CD4-positive, alpha-beta memory T cell (primary cell): Measurements from ENCODE around the gene FAM174B. TPM values are rescaled to one million over a fixed set of nuclear protein-coding genes. Genes with fewer than 3 reads are reported as not detected.
"Not testable (repeated sequence)": the region's sequence is repeated elsewhere in the genome, so short reads cannot be mapped to it uniquely, and the experiment has no call there.

Source experiments
- CTCF ChIA-PET: fragments of 350-600 bp; sonication (Branson Sonifier 250); formaldehyde crosslinking; loops from one replicate; lab custom pipeline; 2021; ENCODE audit warnings: inconsistent platforms; ENCODE audit not compliant: partially characterized antibody; lab: Charles Lee
- POLR2A ChIA-PET: fragments of 350-600 bp; sonication (Branson Sonifier 250); formaldehyde crosslinking; loops from one replicate; lab custom pipeline; 2021; ENCODE audit not compliant: partially characterized antibody; lab: Charles Lee
- DNase-seq, 5 donors: peaks; one replicate each; pipeline versions ENCODE4 v3.0.0 to v3.0.0-alpha.2; 2020 to 2022; ENCODE audit warnings: mixed read lengths in 1 of 5
- H3K27ac ChIP-seq: one replicate; pipeline ENCODE4 v1.7.0; 2013; ENCODE audit warnings: low read depth, low read length
- H3K27me3 ChIP-seq: 2 replicates; pipeline ENCODE4 v1.7.0; 2013; ENCODE audit warnings: mild to moderate bottlenecking, low read length, moderate library complexity; ENCODE audit not compliant: insufficient read depth
- H3K36me3 ChIP-seq: 2 replicates; pipeline ENCODE4 v1.7.0; 2013; ENCODE audit warnings: mild to moderate bottlenecking, low read length, moderate library complexity; ENCODE audit not compliant: insufficient read depth
- H3K4me1 ChIP-seq: 2 replicates; pipeline ENCODE4 v1.7.0; 2013; ENCODE audit warnings: mild to moderate bottlenecking, low read length, moderate library complexity; ENCODE audit not compliant: insufficient read depth
- H3K4me3 ChIP-seq, 2 donors: one replicate each; pipeline ENCODE4 v1.7.0; 2013; ENCODE audit warnings: low read length in 2 of 2, mild to moderate bottlenecking in 1 of 2
- H3K9me3 ChIP-seq, 2 donors: one replicate each; pipeline ENCODE4 v1.7.0; 2013; ENCODE audit warnings: low read length in 2 of 2, control low read depth in 1 of 2; ENCODE audit not compliant: control insufficient read depth in 1 of 2
- H3K27ac Mint-ChIP-seq, 7 donors: one replicate each; pipeline ENCODE4 v1.8.0; 2020 to 2021; ENCODE audit warnings: mixed read lengths in 7 of 7, mild to moderate bottlenecking in 6 of 7, inconsistent platforms in 3 of 7, moderate library complexity in 3 of 7
- H3K27me3 Mint-ChIP-seq, 2 donors: one replicate each; pipeline ENCODE4 v1.8.0; 2020 to 2021; ENCODE audit warnings: mixed read lengths in 2 of 2
- H3K36me3 Mint-ChIP-seq, 2 donors: one replicate each; pipeline ENCODE4 v1.8.0; 2020 to 2021; ENCODE audit warnings: mixed read lengths in 2 of 2, inconsistent platforms in 1 of 2, mild to moderate bottlenecking in 1 of 2
- H3K4me1 Mint-ChIP-seq, 4 donors: one replicate each; pipeline ENCODE4 v1.8.0; 2020 to 2021; ENCODE audit warnings: mixed read lengths in 4 of 4, mild to moderate bottlenecking in 1 of 4
- H3K4me3 Mint-ChIP-seq, 8 donors: one replicate each; pipeline ENCODE4 v1.8.0; 2020 to 2021; ENCODE audit warnings: mixed read lengths in 8 of 8, mild to moderate bottlenecking in 7 of 8, moderate library complexity in 6 of 8, inconsistent platforms in 3 of 8
- H3K9me3 Mint-ChIP-seq, 8 donors: one replicate each; pipeline ENCODE4 v1.8.0; 2020 to 2021; ENCODE audit warnings: mixed read lengths in 8 of 8, mild to moderate bottlenecking in 5 of 8, inconsistent platforms in 3 of 8, moderate library complexity in 1 of 8
- intact Hi-C: fragments of 100-400 bp; cut with micrococcal nuclease; formaldehyde crosslinking; loops from one replicate; pipeline ENCODE4 v1.15.1; 2023
- polyA plus RNA-seq, 2 donors: library from polyadenylated mRNA; unstranded; fragments of 300-500 nt; fragmentation: Illumina TruSeq; gene quantifications; one replicate each; pipeline ENCODE4 v1.2.3, GENCODE V29; 2021
- total RNA-seq, 2 experiments: library from RNA; stranded (reverse); gene quantifications; one replicate each; pipeline ENCODE4 v1.2.3, GENCODE V29; 2021

The FAM174B gene
- total and polyA plus RNA-seq, 4 experiments from 2014 or later: 2.4 to 8.3 (median 4.9) TPM

DNA sequence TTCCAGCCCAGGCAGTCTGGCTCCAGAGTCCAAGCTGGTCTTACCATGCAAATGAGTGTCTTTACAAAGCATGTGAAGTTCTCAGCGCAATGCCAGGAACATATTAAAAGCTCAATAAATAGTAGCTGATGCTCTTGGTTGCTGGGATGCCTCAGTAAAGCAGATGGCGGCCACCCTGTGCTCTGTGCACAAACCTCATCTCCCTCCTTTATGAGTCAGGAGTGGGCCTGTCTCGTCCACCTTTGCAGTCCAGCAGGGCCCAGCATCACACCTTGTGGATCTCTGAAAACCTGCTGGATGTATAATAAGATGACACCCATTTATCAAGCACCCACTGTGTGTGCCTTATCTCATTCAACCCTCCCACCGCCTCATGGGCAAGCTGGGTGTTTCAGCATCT, 42.7 kb downstream of the FAM174B start:
- Mint-ChIP-seq H3K27ac (no peak overlapping the region), H3K36me3 (no peaks in the 10 kb centered on the region), H3K9me3 (no peaks in the 10 kb centered on the region), H3K4me3 (no peak overlapping the region), H3K4me1 (no peaks in the 10 kb centered on the region), H3K27me3 (peaks cover 0 to 5% of the 10 kb centered on the region in 2 donors)
- Histone ChIP-seq H3K27ac (no peak overlapping the region), H3K4me3 (no peak overlapping the region), H3K9me3 (no peaks in the 10 kb centered on the region), H3K36me3 (no peaks in the 10 kb centered on the region), H3K27me3 (no peaks in the 10 kb centered on the region), H3K4me1 (no peaks in the 10 kb centered on the region)
- DNase-seq: no peak
- POLR2A ChIA-PET: no interaction called here
- CTCF ChIA-PET: no interaction called here
- intact Hi-C loops: no loop called here

DNA sequence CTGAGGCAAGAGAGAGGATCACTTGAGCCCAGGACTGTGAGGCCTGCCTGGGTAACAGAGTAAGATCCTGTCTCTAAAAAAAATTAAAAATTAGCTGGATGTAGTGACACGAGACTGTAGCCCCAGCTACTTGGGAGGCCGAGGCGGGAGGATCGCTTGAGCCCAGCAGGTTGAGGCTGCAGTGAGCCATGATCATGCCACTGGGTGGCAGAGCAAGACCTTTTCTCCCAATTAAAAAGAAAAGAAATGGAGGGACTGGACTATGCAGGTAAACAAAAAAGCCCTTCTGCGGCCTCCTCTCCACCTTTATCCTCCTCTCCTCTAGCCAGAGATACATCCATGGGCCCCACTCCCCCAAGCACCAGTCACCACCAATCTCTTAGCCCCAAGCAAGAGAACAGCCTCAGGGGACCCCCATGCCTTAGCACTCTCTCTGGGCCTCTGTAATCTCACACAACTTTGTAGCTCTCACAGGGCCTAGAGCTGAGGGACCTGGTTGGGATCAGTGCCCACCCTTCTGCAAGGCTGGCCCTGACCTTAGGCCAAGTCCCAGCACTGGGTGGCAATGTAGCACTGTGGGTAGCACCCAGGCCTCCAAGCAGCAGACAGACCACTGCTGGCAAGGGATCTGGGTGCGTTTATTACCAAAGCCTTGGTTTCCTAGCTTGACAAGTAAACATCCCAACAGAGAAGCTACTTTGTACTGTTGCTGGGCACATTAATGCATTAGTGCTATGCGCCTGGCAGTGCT, 43.4 kb downstream of the FAM174B start:
- Histone ChIP-seq H3K36me3 (no peaks in the 10 kb centered on the region), H3K9me3 (no peaks in the 10 kb centered on the region), H3K4me1 (no peaks in the 10 kb centered on the region), H3K4me3 (no peak overlapping the region), H3K27me3 (no peaks in the 10 kb centered on the region), H3K27ac (no peak overlapping the region)
- ChIA-PET CTCF (no interaction called here), POLR2A (no interaction called here)
- Mint-ChIP-seq H3K36me3 (no peaks in the 10 kb centered on the region), H3K27ac (no peak overlapping the region), H3K9me3 (no peaks in the 10 kb centered on the region), H3K27me3 (peaks cover 0 to 8% of the 10 kb centered on the region in 2 donors), H3K4me3 (no peak overlapping the region), H3K4me1 (no peaks in the 10 kb centered on the region)
- intact Hi-C loops: no loop called here
- no peak for DNase-seq

DNA sequence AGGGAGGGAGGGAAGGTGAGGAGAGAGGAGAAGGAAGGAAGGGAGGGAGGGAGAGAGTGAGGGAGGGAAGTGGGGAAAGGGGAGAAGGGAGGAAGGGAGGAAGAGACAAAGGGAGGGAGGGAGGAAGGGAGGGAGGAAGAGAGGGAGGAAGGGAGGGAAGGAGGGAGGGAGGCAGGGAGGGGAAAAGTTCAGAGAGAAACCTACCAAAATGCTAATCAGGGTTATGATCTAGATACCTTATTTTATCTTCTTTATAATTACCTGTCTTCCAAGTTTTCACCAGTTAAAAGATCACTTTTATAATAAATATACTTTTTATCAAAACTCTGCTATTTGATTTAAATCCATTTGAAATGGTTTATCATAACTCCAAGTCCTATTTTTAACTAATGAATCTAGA, 44.4 kb downstream of the FAM174B start:
- Histone ChIP-seq H3K9me3 (no peaks in the 10 kb centered on the region), H3K36me3 (no peaks in the 10 kb centered on the region), H3K4me1 (no peaks in the 10 kb centered on the region), H3K4me3 (no peak overlapping the region), H3K27ac (no peak overlapping the region), H3K27me3 (no peaks in the 10 kb centered on the region)
- no peak for DNase-seq
- H3K4me1 Mint-ChIP-seq: no peaks in the 10 kb centered on the region
- intact Hi-C loops: no loop called here
- H3K9me3 Mint-ChIP-seq: no peaks in the 10 kb centered on the region
- no peak overlapping the region for H3K4me3 Mint-ChIP-seq
- ChIA-PET POLR2A (no interaction called here), CTCF (no interaction called here)
- no peak overlapping the region for H3K27ac Mint-ChIP-seq
- peaks cover 0 to 12% of the 10 kb centered on the region in 2 donors for H3K27me3 Mint-ChIP-seq
- no peaks in the 10 kb centered on the region for H3K36me3 Mint-ChIP-seq

DNA sequence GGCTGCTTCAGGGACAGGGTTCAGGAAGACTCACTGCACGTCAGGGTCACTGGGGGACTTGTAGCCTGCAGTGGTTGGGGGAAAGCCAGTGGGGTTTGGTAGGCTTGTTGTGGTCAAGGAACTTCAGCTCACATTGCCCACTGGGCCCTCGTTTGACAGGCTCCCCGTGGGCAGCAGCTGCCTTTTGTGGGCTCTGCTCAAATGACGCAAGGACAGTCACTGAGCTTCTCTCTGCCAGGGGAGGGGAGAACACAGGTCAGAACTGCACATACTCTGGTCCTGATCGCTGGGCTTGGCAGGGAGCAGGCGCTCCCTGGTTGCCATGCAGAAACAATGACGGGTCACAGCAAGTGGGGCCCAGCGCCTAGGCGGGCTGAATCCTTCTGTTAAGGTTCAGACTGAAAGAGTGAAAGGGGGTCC, 45.5 kb downstream of the FAM174B start:
- POLR2A ChIA-PET: no interaction called here
- Histone ChIP-seq H3K27ac (no peak overlapping the region), H3K4me1 (no peaks in the 10 kb centered on the region), H3K36me3 (no peaks in the 10 kb centered on the region), H3K27me3 (no peaks in the 10 kb centered on the region), H3K4me3 (no peak overlapping the region), H3K9me3 (no peaks in the 10 kb centered on the region)
- intact Hi-C loops: no loop called here
- H3K4me3 Mint-ChIP-seq: peak overlapping the region in 1 of 8 donors; percentile 52
- CTCF ChIA-PET: no interaction called here
- no peaks in the 10 kb centered on the region for H3K36me3 Mint-ChIP-seq
- peaks cover 0 to 2% (median 0%) of the 10 kb centered on the region in 8 donors for H3K9me3 Mint-ChIP-seq
- no peak for DNase-seq
- no peak overlapping the region for H3K27ac Mint-ChIP-seq
- H3K4me1 Mint-ChIP-seq: no peaks in the 10 kb centered on the region
- peaks cover 0 to 16% of the 10 kb centered on the region in 2 donors for H3K27me3 Mint-ChIP-seq

DNA sequence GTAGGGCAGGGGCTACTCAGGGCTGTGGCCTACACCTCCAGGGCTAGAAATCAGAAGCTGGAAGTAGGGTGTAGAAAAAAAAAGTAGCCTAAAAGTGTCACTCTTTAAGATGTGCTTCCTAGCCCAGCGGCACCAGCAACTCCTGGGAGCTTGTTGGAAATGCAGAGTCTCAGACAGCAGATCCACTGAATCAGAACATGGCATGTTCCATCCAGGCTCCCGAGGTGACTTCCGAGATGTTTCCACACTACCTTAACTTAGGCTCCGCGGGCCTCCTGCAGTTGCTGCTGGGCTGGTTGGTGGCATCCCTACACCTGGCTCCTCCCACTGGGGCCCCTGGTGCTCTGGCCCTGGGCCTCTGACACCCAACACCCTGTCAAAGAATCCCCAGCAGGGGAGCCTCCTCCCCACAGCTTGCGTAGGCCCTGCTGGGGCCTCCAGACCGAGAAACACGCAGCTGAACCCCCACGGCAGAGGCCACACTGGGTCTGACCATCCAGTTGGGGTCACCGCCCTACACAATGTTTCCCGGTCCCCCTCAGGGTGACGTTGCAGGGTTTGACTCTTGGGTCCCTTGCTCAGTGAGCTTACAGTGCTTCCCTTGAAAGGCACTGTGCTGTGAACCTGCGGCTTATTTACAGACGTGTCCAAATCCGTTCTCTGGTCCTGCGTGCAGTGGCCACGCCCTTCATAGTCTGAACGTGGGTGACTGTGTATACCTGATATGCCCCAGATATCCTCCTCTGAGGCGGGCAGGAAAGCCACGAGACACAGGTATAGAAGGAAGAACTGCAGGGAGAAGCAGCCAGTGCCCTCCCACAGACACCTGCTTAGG, 46.5 kb downstream of the FAM174B start:
- no peak overlapping the region for H3K27ac ChIP-seq
- no peaks in the 10 kb centered on the region for H3K9me3 ChIP-seq
- H3K27ac Mint-ChIP-seq: no peak overlapping the region
- H3K4me3 Mint-ChIP-seq: no peak overlapping the region
- H3K27me3 ChIP-seq: no peaks in the 10 kb centered on the region
- H3K4me1 ChIP-seq: no peaks in the 10 kb centered on the region
- H3K4me1 Mint-ChIP-seq: no peaks in the 10 kb centered on the region
- no peak overlapping the region for H3K4me3 ChIP-seq
- H3K36me3 ChIP-seq: no peaks in the 10 kb centered on the region
- peaks cover 0 to 16% of the 10 kb centered on the region in 2 donors for H3K27me3 Mint-ChIP-seq
- peaks cover 0 to 2% (median 0%) of the 10 kb centered on the region in 8 donors for H3K9me3 Mint-ChIP-seq
- CTCF ChIA-PET: no interaction called here
- intact Hi-C loops: no loop called here
- POLR2A ChIA-PET: no interaction called here
- DNase-seq: no peak
- no peaks in the 10 kb centered on the region for H3K36me3 Mint-ChIP-seq

DNA sequence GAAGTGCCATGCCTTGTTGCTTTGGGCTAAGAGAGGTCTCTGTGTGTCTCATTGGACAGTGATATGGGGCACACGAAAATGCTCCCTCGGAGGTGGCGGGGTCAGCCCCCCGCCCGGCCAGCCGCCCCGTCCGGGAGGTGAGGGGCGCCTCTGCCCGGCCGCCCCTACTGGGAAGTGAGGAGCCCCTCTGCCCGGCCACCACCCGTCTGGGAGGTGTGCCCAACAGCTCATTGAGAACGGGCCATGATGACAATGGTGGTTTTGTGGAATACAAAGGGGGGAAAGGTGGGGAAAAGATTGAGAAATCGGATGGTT, 48.8 kb downstream of the FAM174B start:
- H3K27ac Mint-ChIP-seq, CTCF ChIA-PET, DNase-seq, H3K27me3 ChIP-seq, H3K36me3 Mint-ChIP-seq, H3K36me3 ChIP-seq, intact Hi-C loops, H3K9me3 Mint-ChIP-seq, POLR2A ChIA-PET, H3K9me3 ChIP-seq, H3K27ac ChIP-seq, H3K4me1 Mint-ChIP-seq, H3K4me3 ChIP-seq, H3K4me1 ChIP-seq, H3K4me3 Mint-ChIP-seq: not testable (repeated sequence)
- peaks cover 0 to 16% of the 10 kb centered on the region in 2 donors for H3K27me3 Mint-ChIP-seq

DNA sequence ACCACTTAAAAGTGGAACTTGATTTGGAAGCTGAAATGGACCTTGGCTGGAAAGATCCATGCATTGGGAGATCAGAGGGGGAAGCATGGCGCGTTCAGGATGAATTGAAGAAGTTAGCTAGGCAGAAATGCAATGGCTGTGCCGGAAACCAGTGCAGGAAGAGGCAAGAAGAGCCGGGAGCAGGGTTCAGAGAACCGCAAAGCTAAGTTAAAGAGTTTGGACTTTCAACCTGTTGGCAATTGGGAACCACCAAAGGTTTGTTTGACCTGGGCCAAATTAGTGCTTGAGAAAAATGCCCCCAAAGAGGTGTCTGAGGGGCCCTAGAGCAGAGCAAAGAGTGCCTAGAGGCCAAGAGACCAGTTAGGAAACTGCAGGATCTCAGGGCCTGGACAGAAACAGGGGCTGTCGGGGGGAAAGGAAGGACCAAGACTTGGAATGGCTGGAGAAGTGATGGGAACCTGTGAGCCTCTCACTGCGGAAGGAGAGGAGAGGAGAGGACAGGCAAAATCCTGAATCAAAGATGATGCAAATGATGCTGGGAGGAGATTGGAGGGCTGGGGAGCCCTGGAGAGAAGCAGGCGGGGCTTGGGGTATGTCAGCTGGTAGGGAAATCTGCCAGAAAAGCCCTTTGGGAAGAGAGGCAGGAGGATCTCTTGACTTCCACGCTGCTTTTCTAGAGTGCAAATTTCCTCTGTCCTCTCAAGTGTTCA, 49.3 kb downstream of the FAM174B start:
- no peak for DNase-seq
- intact Hi-C loops: no loop called here
- no peak overlapping the region for H3K4me3 Mint-ChIP-seq
- H3K27ac Mint-ChIP-seq: no peak overlapping the region
- no peaks in the 10 kb centered on the region for H3K4me1 Mint-ChIP-seq
- H3K27me3 ChIP-seq: no peaks in the 10 kb centered on the region
- CTCF ChIA-PET: no interaction called here
- H3K36me3 ChIP-seq: no peaks in the 10 kb centered on the region
- peaks cover 0 to 2% (median 0%) of the 10 kb centered on the region in 8 donors for H3K9me3 Mint-ChIP-seq
- no peaks in the 10 kb centered on the region for H3K36me3 Mint-ChIP-seq
- peaks cover 0 to 16% of the 10 kb centered on the region in 2 donors for H3K27me3 Mint-ChIP-seq
- no peaks in the 10 kb centered on the region for H3K4me1 ChIP-seq
- no peaks in the 10 kb centered on the region for H3K9me3 ChIP-seq
- H3K27ac ChIP-seq: no peak overlapping the region
- POLR2A ChIA-PET: no interaction called here
- H3K4me3 ChIP-seq: no peak overlapping the region
